ENCODE results near the gene DCAF5.

Gene DCAF5

DNA sequence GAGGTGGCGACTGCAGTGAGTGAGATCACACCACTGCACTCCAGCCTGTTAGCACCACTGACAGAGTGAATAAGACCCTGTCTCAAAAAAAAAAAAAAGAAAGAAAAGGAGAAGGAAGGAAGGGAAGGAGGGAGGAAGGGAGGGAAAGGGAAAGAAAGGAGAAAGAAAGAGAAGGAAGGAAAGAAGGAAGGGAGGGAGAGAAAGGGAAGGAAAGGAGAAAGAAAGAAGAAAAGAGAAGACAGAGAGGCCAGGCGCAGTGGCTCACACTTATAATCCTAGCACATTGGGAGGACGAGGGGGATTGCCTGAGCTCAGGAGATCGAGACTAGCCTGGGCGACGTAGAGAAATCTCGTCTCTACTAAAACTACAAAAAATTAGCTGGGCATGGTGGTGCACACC lies 13.2 kb downstream of the DCAF5 start:
- Histone ChIP-seq H3K27ac (replicated peaks) (no peak overlapping the region), H3K27me3 (ENCODE audit: insufficient read depth, poor library complexity, severe bottlenecking) (no peaks in the 10 kb centered on the region), H3K4me3 (replicated peaks; ENCODE audit: insufficient read depth, low read length) (no peak overlapping the region)
- TF ChIP-seq GABPA (IDR thresholded peaks at IDR 0.05; ENCODE audit: low read depth) (no peak), POLR2AphosphoS5 (IDR thresholded peaks at IDR 0.05; ENCODE audit: low read depth) (no peak), SPI1 (IDR thresholded peaks at IDR 0.05; ENCODE audit: borderline replicate concordance, low read depth) (no peak)
- TF ChIP-seq, protein P1, sequence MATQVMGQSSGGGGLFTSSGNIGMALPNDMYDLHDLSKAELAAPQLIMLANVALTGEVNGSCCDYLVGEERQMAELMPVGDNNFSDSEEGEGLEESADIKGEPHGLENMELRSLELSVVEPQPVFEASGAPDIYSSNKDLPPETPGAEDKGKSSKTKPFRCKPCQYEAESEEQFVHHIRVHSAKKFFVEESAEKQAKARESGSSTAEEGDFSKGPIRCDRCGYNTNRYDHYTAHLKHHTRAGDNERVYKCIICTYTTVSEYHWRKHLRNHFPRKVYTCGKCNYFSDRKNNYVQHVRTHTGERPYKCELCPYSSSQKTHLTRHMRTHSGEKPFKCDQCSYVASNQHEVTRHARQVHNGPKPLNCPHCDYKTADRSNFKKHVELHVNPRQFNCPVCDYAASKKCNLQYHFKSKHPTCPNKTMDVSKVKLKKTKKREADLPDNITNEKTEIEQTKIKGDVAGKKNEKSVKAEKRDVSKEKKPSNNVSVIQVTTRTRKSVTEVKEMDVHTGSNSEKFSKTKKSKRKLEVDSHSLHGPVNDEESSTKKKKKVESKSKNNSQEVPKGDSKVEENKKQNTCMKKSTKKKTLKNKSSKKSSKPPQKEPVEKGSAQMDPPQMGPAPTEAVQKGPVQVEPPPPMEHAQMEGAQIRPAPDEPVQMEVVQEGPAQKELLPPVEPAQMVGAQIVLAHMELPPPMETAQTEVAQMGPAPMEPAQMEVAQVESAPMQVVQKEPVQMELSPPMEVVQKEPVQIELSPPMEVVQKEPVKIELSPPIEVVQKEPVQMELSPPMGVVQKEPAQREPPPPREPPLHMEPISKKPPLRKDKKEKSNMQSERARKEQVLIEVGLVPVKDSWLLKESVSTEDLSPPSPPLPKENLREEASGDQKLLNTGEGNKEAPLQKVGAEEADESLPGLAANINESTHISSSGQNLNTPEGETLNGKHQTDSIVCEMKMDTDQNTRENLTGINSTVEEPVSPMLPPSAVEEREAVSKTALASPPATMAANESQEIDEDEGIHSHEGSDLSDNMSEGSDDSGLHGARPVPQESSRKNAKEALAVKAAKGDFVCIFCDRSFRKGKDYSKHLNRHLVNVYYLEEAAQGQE (IDR thresholded peaks at IDR 0.05; ENCODE audit: insufficient replicate concordance, low read depth), result no peak
- TF ChIP-seq, protein P2, sequence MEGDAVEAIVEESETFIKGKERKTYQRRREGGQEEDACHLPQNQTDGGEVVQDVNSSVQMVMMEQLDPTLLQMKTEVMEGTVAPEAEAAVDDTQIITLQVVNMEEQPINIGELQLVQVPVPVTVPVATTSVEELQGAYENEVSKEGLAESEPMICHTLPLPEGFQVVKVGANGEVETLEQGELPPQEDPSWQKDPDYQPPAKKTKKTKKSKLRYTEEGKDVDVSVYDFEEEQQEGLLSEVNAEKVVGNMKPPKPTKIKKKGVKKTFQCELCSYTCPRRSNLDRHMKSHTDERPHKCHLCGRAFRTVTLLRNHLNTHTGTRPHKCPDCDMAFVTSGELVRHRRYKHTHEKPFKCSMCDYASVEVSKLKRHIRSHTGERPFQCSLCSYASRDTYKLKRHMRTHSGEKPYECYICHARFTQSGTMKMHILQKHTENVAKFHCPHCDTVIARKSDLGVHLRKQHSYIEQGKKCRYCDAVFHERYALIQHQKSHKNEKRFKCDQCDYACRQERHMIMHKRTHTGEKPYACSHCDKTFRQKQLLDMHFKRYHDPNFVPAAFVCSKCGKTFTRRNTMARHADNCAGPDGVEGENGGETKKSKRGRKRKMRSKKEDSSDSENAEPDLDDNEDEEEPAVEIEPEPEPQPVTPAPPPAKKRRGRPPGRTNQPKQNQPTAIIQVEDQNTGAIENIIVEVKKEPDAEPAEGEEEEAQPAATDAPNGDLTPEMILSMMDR (IDR thresholded peaks at IDR 0.05; ENCODE audit: insufficient read depth, low read length), result no peak
- no peak for DNase-seq (ENCODE audit: low read depth in 1 of 2, low spot score in 1 of 2)

DNA sequence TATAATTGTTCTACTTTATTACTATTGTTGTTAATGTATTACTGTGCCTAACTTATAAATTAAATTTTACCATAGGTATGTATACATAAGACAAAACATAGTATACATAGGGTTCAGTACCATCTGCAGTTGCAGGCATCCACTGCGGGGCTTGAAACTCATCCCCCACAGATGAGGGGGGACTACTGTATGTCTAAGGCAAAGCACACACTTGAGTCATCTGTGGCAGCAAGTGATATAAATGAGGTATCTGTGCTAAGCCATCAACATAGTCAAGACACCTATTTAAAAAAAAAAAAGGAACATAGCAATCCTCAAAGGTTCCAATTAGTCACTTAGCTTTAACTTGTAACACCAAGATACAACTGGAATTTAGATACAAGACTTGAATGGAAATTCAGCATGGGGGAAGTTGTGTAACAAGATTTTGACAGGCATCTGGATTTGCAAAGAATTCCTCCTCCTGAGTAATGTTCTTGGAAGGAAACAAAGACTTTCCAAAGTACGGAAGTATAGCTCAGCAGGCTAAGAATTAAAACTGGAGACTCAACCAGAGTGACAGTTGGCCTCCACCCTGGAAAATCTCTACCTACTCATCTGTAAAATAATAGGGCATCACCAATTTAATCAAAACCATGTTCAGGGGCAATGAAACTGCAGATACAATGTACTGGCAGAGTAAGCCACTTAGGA lies 14.9 kb downstream of the DCAF5 start:
- H3K27ac ChIP-seq (replicated peaks), result no peak overlapping the region
- no peaks in the 10 kb centered on the region for H3K27me3 ChIP-seq (ENCODE audit: insufficient read depth, poor library complexity, severe bottlenecking)
- no peak overlapping the region for H3K4me3 ChIP-seq (replicated peaks; ENCODE audit: insufficient read depth, low read length)
- TF ChIP-seq, protein P1 (IDR thresholded peaks at IDR 0.05; ENCODE audit: insufficient replicate concordance, low read depth), result no peak
- TF ChIP-seq, protein P2 (IDR thresholded peaks at IDR 0.05; ENCODE audit: insufficient read depth, low read length), result no peak
- no peak for TF ChIP-seq SPI1 (IDR thresholded peaks at IDR 0.05; ENCODE audit: borderline replicate concordance, low read depth)
- no peak for TF ChIP-seq POLR2AphosphoS5 (IDR thresholded peaks at IDR 0.05; ENCODE audit: low read depth)
- TF ChIP-seq GABPA (IDR thresholded peaks at IDR 0.05; ENCODE audit: low read depth), result no peak
- DNase-seq (ENCODE audit: low read depth in 1 of 2, low spot score in 1 of 2), result no peak

DNA sequence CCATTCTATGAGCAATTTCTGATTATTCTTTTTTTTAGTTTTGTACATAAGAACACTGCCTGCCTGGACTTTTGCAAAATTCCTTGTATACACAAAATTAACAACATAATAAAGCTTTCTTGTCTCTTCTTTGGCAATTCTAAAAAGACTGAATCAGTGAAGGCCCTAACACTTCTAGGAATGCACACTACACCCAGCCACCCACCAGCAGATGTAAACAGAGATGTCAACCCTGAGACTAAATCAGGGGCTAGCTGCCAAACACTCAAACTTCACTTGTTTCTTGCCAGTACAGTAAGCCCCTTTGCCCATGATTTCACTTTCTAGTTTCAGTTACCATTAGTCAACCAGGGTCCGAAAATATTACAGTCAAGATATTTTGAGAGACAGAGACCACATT lies 15.5 kb downstream of the DCAF5 start:
- TF ChIP-seq GABPA (IDR thresholded peaks at IDR 0.05; ENCODE audit: low read depth) (no peak), POLR2AphosphoS5 (IDR thresholded peaks at IDR 0.05; ENCODE audit: low read depth) (no peak)
- TF ChIP-seq, protein P2 (IDR thresholded peaks at IDR 0.05; ENCODE audit: insufficient read depth, low read length), result no peak
- TF ChIP-seq, protein P1 (IDR thresholded peaks at IDR 0.05; ENCODE audit: insufficient replicate concordance, low read depth), result no peak
- no peak overlapping the region for H3K4me3 ChIP-seq (replicated peaks; ENCODE audit: insufficient read depth, low read length)
- no peak overlapping the region for H3K27ac ChIP-seq (replicated peaks)
- no peaks in the 10 kb centered on the region for H3K27me3 ChIP-seq (ENCODE audit: insufficient read depth, poor library complexity, severe bottlenecking)
- DNase-seq (ENCODE audit: low read depth in 1 of 2, low spot score in 1 of 2), result no peak

Data from HL-60 (cell line).